Iris pigment epithelial cell (primary cell): Measurements from ENCODE around the gene EPB41L2.

ENCODE experiments used
- DNase-seq: peaks from one replicate; pipeline ENCODE4 v3.0.0-alpha.2; 2011; ENCODE audit warnings: low read depth

The EPB41L2 gene

DNA sequence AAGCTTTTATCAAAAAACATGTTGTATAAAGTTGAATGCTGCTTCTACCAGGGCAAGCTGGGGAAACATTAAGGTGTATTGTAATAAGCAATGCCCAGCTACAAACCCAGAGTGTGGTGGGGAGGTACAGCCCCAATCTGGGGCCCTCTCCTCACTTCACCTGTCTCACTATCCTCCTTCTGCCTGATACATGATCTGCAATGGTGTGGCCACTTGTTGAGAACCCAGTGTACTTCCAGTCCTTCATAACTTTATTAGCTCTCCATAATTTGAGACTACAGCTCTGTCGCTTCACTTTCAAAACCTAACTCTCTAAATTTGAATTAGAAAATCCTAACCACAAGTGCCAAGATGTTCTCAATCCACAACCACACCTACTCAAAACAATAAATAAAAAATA, 84.9 kb downstream of the EPB41L2 start:
- no peak for DNase-seq

DNA sequence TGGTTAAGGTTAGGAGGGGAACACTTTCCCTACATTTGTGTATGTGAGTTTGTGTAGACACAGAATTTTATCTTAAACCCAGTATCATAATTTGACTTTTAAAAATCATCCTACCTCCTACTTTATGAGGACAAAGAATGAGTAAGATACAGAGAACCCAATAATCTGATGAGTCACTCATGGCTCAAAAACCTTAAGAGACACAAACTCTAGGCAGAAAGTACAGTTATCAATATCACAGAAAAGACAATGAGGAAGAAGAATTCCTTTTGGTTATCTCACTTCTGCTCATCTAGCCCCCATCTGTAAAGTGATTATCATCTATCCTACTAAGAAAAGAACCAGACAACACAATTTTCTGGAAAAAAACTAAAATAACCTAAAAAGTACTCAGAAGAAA, 87.7 kb downstream of the EPB41L2 start:
- peak; percentile 54 for DNase-seq

DNA sequence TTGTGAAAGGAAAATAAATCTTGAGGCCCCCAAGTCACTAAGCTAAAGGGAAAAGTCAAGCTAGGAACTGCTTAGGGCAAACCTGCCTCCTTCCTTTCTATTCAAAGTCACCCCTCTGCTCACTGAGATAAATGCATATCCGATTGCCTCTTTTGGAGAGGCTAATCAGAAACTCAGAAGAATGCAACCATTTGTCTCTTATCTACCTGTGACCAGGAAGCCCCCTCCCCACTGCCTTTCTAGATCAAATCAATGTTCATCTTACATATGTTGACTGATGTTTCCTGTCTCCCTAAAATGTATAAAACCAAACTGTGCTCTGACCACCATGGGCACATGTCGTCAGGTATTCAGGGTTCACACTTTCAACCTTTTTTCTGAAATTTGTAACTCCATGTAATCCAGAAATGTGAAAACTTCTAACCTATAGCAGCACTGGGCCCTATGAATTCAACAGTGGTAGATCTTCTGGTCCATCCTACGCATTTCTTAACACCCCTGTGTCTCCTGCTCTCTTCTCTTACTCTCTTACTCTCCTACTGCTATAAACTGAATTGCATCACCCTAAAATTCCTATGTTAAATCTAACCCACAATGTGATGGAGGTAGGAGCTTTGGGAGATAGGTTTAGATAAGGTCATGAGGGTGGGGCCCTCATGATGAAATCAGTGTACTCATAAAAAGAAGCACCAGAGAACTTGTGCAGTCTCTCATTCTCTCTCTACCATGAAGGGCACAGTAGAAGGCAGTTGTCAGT, 89.3 kb downstream of the EPB41L2 start:
- peak; percentile 18 for DNase-seq

DNA sequence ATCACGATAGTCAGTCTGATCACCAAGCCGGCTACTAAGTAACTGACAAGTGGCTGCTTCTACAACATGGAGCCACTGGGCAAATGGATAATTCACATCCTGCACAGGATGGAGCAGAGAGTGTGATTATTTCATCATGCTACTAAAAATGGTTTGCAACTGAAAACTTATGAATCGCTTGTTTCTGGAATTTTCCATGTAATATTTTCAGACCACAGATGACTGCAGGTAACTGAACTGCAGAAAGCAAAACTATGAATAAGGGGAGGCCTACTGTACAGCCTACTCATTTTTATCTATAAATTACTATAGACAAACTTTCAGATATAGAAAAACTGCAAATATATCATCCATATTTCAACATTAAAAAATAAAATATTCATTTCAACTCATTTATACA, 91.5 kb downstream of the EPB41L2 start:
- DNase-seq = no peak

DNA sequence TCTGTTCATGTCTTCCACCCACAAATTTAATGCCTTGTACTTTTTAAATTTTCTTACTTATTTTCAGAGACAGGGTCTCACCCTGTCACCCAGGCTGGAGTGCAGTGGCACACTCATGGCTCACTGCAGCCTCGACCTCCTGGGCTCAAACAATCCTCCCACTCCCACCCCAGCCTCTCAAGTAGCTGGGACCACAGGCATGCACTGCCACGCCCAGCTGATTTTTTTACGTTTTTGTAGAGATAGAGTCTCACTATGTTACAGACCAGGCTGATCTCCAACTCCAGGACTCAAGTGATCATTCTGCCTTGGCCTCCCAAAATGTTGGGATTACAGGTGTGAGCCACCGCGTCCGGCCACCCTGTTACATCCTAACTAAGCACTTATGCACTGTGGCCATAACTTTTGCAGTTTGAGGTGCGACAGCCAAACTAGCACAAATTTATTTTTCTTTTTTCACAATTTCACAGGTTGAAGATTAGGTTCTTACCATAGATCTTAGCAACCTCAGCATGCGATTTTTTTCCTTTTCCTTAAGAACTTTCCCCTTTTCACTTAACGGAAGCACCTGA, 92.1 kb downstream of the EPB41L2 start:
- DNase-seq = peak; percentile 27

DNA sequence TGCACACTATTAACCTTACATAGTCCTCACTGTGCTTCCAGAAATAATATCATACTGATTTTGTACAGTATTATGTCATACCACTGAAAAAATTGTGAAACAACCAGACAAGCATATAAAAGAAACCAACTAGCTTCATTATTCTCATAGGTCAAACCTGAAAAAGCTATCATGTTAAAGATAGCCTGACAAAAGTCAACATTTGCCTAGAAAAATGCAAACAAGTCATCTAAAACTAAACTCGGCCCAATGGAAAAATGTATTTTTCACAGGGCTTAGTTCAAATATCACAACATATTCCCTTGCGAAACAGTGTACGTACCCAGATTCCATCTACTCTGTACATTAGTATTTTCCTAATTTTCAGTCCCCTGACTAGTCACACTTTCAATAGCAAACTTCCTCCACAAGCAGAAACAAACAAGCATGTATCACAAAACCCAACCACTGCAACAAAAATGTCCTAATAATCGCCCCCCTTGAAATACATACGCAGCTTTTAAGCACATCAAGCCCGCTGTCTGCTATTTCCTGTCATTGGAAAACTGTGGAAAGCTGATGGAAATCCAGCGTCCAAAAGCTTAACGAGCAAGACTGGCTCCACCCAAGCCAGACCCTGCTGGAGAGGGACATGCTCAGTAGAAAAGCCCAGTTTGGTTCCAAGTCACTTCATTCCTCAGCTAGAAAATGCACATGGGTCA, 93.1 kb downstream of the EPB41L2 start:
- peak; percentile 50 for DNase-seq

DNA sequence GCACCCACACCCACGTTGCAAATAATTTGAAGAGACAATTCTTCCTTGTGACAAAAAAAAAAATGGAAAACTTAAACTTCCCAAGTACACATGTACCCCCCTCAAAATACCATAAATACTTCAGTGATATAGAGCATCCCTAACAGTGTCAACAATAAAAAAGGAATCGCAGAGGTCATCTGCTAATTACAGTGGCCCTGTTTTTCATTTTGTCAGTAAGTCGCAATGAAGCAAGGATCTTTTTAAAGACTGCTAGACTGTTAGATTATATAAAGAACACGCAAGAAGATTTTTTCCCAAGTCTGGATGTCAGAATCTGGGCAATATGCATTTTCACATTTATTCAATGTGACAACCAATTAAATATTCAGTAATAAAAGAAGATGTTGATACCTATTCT, 93.9 kb downstream of the EPB41L2 start:
- no peak for DNase-seq

DNA sequence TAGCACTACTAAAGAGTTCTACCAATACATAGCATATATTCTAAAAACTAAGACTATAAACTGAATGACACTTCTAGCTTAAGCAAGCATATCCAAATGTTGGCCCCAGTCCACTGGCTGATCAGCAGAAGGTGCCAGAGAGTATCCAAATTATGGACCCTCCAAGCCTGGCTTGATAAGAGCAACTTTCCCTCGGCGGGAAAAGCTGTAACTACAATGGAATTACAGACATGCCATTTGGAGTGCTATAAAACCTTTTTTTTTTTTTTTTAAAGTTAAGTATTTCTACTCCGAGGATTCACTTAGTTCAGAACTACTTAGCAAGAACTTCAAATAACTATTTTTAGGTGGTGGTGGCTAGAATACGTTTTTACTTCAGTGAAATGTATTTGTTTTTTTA, 94.6 kb downstream of the EPB41L2 start:
- no peak for DNase-seq

DNA sequence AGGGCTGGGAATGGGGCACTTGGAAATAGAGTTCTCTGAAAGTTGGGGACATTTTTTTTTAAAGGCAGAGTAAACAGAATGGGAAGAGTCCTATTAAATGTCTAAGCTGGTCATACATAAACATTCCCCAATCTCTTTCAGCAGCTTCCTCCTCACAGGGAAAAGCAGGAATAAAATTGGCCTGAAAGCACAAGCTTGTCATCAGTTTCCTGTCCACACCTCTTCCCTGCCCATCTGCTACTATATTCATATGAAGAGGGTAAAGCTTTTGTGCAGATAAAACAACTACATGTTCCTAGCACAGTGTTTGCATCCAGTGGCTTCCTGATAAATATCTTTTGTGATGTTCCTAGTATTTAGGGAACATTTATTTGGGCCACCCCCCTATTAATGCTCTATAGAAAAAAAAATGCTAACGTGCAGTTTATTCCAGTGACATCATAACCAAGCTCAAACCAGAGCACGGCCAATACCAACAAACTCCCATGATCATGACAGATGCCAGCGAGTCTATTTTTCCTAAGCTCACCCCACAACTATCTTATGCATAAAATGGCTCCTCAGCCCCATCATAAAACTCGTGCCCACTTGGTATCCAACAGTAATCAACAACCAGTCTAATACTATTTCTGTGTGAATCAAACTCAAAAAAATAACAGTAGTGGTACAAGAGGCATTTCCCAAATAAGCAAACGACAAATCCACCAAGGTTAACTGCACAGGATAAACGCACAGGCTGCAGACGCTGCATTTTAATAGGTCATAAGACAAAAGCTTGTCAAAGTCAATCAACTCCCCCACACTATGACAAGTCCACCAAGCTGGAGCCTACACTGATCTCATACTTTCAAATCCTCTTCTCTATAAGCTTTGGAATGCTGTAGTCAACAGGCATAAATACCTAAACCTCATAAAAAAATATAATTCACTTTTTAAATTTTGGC, 95.3 kb downstream of the EPB41L2 start:
- DNase-seq = peak; percentile 46

DNA sequence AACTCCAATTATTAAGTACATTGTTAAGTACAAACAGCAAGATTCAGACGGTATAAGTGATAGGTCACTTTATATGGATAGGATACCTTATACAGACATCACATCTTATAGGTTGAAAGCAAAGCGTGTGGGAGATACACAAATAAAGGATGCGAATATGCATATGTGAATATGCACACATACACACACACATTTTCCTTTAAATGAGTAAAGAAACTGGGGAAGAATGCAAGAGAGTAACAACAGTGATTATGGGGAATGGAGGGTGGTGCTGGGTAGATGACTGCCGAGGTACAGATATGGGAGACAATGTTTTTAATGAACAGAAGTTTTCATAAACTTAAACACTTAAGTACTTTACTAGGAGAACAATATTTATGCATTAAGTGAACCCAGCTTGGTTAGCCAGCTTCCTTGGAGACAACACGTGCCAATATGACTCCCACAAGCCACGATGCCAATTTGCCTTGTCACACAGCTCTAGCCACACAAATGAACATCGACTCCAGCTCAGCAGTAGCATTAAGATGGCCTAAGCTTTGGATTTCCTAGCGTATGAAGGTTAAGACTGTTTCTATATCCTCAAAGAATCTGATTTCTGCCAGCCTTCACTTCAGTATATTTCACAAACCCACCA, 96.6 kb downstream of the EPB41L2 start:
- DNase-seq = no peak

DNA sequence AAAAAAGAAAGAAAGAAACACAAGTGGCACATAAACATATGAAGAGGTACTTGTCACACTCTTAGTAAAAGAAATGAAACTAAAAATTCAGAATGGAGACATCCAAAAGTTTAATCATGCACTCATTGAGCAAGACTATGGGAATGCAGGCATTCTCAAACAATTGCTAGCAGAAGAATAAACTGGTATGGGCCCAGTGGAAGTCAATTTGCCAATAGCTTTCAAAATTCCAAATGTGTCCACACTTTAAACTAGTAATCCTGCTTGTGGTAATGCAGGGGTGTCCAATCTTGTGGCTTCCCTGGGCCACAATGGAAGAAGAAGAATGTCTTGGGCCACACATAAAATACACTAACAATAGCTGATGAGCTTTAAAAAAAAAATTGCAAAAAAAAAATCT, 97.4 kb downstream of the EPB41L2 start:
- peak; percentile 72 for DNase-seq

DNA sequence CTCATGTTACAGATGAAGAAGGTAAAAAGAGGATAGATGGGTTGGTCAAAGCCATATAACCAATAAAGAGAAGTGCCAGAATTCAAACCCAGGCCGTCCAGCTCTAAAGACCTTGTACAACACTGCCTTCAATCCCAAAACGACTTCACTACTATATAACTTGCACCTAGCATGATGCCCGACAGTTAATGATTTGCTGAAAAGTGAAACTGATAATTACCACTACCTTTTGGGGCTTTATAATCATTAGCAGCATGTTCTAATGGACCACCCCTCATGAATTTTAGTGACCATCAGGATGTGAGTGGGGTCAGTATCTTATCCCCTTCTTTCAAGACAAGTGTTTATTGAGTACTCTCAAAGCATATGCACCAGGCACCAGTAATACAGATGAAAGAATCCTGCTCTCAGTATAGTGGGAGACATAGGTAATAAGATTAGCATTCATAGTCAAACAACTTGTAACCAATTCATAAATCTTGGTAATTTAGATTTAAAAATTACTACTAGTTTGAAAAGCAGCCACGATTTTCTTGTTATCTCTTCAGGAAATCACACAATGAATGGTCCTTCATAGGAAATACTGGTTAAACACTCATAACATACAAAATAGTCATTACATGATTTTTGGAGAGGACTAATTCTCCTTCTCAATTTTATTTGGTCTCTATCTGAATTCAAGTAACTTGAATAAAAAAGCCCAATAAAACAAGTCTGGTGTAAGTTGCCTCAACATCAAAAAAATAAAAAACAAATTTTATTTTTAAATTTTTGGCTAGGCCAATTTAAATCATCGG, 98.0 kb downstream of the EPB41L2 start:
- no peak for DNase-seq

DNA sequence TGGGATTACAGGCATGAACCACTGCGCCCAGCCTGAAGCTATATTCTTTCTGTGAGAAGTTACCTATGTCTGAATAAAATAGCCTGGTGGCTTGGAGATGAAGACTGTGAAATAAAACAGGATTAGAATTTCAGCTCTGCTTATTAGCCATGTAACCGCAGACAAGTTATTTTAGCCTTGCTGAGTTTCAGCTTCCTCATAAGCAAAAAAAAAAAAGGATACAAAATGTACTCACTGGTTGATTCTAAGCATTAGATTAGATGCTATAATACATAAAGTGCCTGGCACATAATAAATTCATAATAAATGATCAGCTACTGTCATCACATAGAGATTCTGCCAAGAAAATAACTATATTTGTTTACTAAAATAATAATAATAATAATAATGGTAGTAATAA, 98.8 kb downstream of the EPB41L2 start:
- no peak for DNase-seq

DNA sequence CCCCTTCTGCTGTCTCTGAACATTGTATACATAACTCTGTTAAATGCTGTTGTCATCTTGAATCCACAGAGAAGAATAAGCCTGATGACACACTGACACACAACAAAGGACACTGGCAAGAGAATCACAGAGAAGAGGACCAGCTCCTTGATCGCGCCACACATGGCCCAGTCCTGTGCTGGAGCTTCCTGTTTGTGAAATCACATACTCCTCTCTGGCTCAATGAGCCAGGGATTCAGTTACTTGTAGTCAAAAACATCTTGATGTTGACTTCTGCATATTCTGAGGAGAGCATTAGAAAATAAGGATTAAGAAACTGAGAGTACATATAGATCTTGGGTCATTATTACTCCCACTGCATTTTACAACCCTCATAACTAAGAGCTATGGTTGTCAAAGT, 100.1 kb downstream of the EPB41L2 start:
- DNase-seq = peak; percentile 37

DNA sequence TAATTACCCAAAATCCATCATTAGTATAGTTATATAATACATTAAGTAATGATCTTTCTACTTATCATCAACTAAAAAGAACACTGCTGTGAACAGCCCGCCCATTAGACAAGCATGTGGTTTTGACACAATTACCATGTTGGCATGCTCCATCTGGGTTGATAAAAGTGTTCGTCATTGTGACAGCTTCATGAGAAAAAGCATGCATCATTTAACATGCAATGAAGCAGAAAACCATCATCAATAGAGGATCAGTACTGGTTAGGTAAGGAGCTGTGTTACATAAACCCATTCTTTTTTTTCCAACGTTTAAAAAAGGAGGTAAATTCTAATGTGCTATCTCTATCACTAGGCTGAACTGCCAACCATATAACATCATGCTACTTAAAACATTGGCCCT, 101.9 kb downstream of the EPB41L2 start:
- DNase-seq = no peak

DNA sequence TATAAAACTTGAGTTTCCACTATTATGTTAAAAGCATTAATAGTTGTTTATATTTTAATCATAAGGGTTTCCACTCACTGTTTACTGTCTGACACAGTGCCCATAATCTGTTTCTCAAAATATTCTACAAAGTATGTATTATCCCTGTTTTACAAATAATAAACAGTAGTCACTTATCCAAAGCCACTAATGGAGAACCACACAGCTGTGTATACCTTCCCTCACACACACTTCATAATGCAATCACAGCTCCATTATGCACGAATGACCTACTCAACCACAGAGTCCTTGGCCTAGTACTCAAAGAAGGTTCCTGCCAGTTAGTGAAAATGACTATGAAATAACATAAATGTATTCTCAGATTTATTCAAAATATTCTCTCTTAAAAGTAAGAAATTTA, 103.1 kb downstream of the EPB41L2 start:
- no peak for DNase-seq

DNA sequence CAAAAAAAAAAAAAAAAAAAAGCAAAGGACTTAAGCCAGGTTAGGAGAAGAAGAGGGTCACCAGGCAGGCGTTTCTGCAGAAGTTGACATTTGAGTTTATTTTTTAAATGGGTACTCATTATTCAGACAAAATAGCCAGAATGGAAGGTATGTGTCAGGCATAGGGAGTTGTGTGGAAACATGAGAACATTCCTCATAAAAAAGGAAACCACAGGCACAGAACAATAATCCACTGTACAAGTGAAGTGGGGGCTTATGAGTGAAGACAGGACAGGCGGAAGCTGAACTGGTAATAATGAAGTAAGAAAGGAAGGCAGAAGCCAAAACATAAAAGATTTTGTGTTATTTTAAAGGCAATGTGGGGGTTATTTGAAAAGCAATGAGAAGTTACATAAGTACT, 104.6 kb downstream of the EPB41L2 start:
- peak; percentile 84 for DNase-seq

DNA sequence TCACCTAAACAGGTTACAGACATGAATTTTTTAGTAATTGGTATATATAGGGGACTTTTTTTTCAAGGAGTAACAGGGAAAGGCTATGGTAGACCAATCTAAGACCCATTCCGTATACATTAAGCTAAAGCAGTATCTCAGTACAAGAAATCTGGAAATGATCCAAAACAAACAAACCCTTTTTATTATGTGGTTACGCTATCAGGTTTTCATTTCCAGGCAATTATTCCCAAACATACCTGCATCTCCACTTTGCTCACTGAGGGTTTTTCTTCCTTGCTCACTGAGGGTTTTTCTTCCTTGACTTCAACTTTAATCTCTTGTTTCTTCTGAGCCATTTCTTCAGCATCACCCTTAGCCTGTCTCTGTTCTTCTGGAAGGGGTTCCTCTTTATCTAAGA, 107.3 kb downstream of the EPB41L2 start:
- DNase-seq = no peak

DNA sequence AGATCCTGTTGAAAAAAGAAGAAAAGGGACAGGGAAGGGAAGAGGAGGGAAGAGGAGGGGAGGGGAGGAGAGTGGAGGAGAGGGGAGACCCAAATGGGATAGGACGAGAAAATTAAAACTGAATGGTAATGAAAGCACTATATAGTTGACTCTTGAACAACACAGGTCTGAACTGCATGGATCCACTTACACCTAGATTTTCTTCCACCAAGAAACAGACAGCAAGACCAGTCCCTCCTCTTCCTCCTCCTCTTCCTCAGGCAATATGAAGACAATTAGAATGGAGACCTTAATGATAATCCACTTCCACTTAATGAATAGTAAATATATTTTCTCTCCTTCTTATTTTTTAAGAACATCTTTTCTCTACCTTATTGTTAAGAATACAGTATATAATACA, 113.5 kb downstream of the EPB41L2 start:
- no peak for DNase-seq

DNA sequence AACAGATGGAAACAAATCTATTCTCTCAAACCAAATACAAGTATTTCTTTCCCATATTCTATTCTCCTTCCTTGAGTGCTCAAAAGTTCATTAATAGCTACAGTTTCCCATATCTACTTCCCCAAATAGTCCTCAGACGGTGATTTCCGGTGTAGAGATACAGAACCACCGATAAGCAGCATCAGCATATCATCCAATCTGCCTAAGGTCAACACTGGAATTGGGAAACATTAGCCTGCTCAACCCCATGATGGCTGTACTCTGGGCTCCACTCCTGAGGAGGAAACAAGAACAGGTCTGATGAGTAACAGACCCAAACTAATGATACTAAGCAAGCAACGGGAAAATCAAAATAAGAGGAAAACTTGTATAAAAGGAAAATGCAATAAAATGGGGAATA, 115.6 kb downstream of the EPB41L2 start:
- DNase-seq = no peak

DNA sequence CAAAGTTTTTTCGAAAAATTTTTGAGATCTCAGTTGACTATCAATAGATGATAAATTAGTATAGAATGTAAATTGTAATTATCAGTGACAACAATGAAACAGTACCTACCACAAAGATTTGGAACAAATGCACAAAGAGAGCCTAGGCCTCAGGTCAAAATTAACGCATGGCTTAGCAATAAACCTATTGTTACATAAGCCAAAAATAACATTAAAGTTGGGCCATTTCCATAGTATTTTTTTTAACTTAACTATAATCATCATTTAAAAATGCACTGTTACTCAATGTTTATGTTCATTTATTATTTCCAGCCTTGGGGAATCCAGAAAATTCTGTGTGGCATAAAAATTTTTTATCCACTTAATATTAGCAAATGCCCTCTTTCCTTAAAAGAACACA, 117.0 kb downstream of the EPB41L2 start:
- DNase-seq = peak; percentile 44
